Loucy (cell line): Measurements from ENCODE around the gene BCAS1.

Source experiments
- H2AFZ ChIP-seq: fragments of 200-600 bp; sonication (generic); 2 replicates; pipeline ENCODE4 v1.6.0; 2016; ENCODE audit warnings: antibody characterized with exemption, mild to moderate bottlenecking, low read length, moderate library complexity
- H3F3A ChIP-seq: fragments of 200-600 bp; 2 replicates; pipeline ENCODE4 v1.6.0; 2016; ENCODE audit warnings: antibody characterized with exemption, low read depth, mild to moderate bottlenecking
- H3K27me3 ChIP-seq: fragments of 200-600 bp; sonication (generic); 2 replicates; pipeline ENCODE4 v1.6.1; 2014; ENCODE audit warnings: low read length, mild to moderate bottlenecking; ENCODE audit not compliant: insufficient read depth, poor library complexity, severe bottlenecking
- H3K36me3 ChIP-seq: fragments of 200-600 bp; sonication (generic); 2 replicates; pipeline ENCODE4 v1.6.1; 2016; ENCODE audit warnings: low read length; ENCODE audit not compliant: insufficient read depth
- H3K4me1 ChIP-seq: fragments of 200-600 bp; sonication (generic); 2 replicates; pipeline ENCODE4 v1.5.1; 2014; ENCODE audit warnings: low read length, mild to moderate bottlenecking; ENCODE audit not compliant: insufficient read depth, poor library complexity, severe bottlenecking
- H3K4me2 ChIP-seq: fragments of 200-600 bp; sonication (generic); 2 replicates; pipeline ENCODE4 v1.6.0; 2014; ENCODE audit warnings: antibody characterized with exemption, low read length, low read depth, mild to moderate bottlenecking; ENCODE audit not compliant: poor library complexity, severe bottlenecking
- H3K4me3 ChIP-seq: fragments of 200-600 bp; sonication (generic); 2 replicates; pipeline ENCODE4 v1.5.1; 2014; ENCODE audit warnings: low read length, mild to moderate bottlenecking, mixed read lengths; ENCODE audit not compliant: poor library complexity, severe bottlenecking
- H3K79me2 ChIP-seq: fragments of 200-600 bp; sonication (generic); 2 replicates; pipeline ENCODE4 v1.6.1; 2014; ENCODE audit warnings: low read length; ENCODE audit not compliant: insufficient read depth
- H3K9ac ChIP-seq: fragments of 200-600 bp; sonication (generic); 2 replicates; pipeline ENCODE4 v1.6.0; 2014; ENCODE audit warnings: mild to moderate bottlenecking, low read depth, low read length, moderate library complexity; ENCODE audit not compliant: poor library complexity, severe bottlenecking
- H3K9me2 ChIP-seq: fragments of 200-600 bp; sonication (generic); replicated peaks from 2 replicates; pipeline ENCODE4 v1.6.1; 2016; ENCODE audit warnings: low read depth, low read length, mixed read lengths
- H3K9me3 ChIP-seq: fragments of 200-600 bp; sonication (generic); 2 replicates; pipeline ENCODE4 v1.6.1; 2014; ENCODE audit warnings: mild to moderate bottlenecking, antibody characterized with exemption, low read length, low read depth; ENCODE audit not compliant: insufficient read depth
- H4K20me1 ChIP-seq: fragments of 200-600 bp; sonication (generic); 2 replicates; pipeline ENCODE4 v1.6.0; 2014; ENCODE audit warnings: antibody characterized with exemption, low read length, mild to moderate bottlenecking; ENCODE audit not compliant: insufficient read depth, poor library complexity, severe bottlenecking
- CTCF ChIP-seq: fragments of 200-600 bp; sonication (generic); conservative IDR thresholded peaks from 2 replicates; pipeline ENCODE4 v1.5.1; 2014; ENCODE audit warnings: mild to moderate bottlenecking, antibody characterized with exemption, low read length
- EZH2phosphoT487 ChIP-seq: fragments of 200-600 bp; IDR thresholded peaks from 2 replicates; pipeline ENCODE4 v1.6.1; 2018; ENCODE audit warnings: antibody characterized with exemption, mild to moderate bottlenecking, moderate library complexity, borderline replicate concordance

The BCAS1 gene

GRCh38 chr20:53963635-53964034 is 106.8 kb downstream of the BCAS1 start:
- H3K27me3 ChIP-seq = no peaks in the 10 kb centered on the region
- H3K4me2 ChIP-seq = no peak overlapping the region
- no peaks in the 10 kb centered on the region for H3F3A ChIP-seq
- no peaks in the 10 kb centered on the region for H3K9me3 ChIP-seq
- TF ChIP-seq CTCF = no peak
- TF ChIP-seq EZH2phosphoT487 = no peak
- H2AFZ ChIP-seq = no peak overlapping the region
- no peak overlapping the region for H3K9ac ChIP-seq
- H3K4me3 ChIP-seq = no peak overlapping the region
- H3K79me2 ChIP-seq = no peaks in the 10 kb centered on the region
- H3K4me1 ChIP-seq = peaks cover 3% of the 10 kb centered on the region
- H4K20me1 ChIP-seq = no peaks in the 10 kb centered on the region
- no peaks in the 10 kb centered on the region for H3K9me2 ChIP-seq
- H3K36me3 ChIP-seq = no peaks in the 10 kb centered on the region

DNA sequence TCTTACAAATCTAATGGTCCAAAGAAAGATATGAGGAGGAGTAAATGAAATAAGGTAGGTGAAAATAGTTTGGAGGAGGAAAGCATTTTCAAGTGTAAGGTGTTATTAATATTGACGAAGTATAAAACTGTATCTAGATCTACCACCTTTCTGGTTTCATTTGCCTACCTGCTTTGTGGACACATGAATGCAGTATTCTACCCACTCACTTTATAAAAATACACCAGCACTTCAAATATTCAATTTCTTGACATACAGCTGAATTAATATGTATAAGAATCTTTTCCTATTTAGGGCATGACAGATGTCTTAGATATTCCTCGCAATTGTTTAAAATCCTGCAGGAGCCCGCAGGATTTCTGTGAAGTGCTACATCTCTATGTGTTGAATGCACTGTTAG is 108.0 kb downstream of the BCAS1 start:
- Histone ChIP-seq H3K36me3 (no peaks in the 10 kb centered on the region), H3K79me2 (no peaks in the 10 kb centered on the region), H3F3A (no peaks in the 10 kb centered on the region), H3K4me3 (no peak overlapping the region), H3K9me3 (no peaks in the 10 kb centered on the region), H2AFZ (no peak overlapping the region), H4K20me1 (no peaks in the 10 kb centered on the region), H3K9ac (no peak overlapping the region), H3K9me2 (no peaks in the 10 kb centered on the region), H3K4me1 (peaks cover 3% of the 10 kb centered on the region), H3K4me2 (no peak overlapping the region), H3K27me3 (no peaks in the 10 kb centered on the region)
- TF ChIP-seq EZH2phosphoT487 (no peak), CTCF (no peak)

DNA sequence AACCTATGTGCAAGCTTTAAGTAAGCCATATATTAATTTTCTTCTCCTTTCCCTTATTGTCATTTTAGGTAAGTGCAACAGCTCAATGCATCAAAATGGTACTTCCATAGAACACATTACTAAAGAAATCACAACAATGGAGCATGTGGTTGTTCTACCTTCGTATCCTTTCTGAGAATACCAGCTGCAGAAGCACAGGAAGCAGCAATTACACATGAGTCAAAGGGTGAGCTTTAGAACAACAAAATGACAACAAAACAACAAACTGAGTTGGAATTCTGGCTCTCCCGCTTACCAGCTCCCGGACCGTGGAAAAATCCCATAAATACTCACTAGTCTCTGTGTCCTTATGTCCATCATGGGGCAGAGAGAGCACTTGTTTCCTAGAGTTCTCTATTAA is 108.9 kb downstream of the BCAS1 start:
- H3K36me3 ChIP-seq = no peaks in the 10 kb centered on the region
- H2AFZ ChIP-seq = no peak overlapping the region
- no peak for TF ChIP-seq CTCF
- no peak for TF ChIP-seq EZH2phosphoT487
- no peaks in the 10 kb centered on the region for H3K79me2 ChIP-seq
- peaks cover 3% of the 10 kb centered on the region for H3K4me1 ChIP-seq
- H3K9me2 ChIP-seq = no peaks in the 10 kb centered on the region
- no peaks in the 10 kb centered on the region for H3K27me3 ChIP-seq
- no peaks in the 10 kb centered on the region for H4K20me1 ChIP-seq
- H3K9me3 ChIP-seq = no peaks in the 10 kb centered on the region
- no peak overlapping the region for H3K9ac ChIP-seq
- H3K4me2 ChIP-seq = no peak overlapping the region
- H3F3A ChIP-seq = no peaks in the 10 kb centered on the region
- no peak overlapping the region for H3K4me3 ChIP-seq
